Measurements from ENCODE around the gene RGS17.

Gene RGS17

GRCh38 chr6:153086225-153086990 lies 44.7 kb downstream of the RGS17 start:
- no peak for FAIRE-seq
- no peak for DNase-seq (ENCODE audit: low spot score)

DNA sequence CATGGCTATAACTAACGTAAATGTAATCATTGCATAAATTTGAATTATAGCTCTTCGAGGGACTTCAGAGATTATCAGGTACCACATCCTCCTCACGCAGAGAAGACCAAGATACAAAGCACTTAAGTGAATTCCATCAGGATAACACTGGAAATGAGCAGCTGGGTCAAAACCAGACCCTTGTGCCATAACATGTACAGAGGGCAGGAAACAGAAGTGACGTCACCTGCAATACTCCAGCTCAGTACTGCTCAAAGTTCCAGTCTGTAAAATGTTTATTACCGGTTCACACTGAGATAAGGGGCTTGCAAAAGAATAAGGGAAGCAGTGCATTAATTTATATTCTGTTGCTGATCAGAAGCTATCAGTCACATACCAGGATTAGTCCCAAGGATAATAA lies 45.8 kb downstream of the RGS17 start:
- no peak for DNase-seq (ENCODE audit: low spot score)

GRCh38 chr6:153084393-153084792 lies 46.7 kb downstream of the RGS17 start:
- FAIRE-seq (no peak), DNase-seq (ENCODE audit: low spot score) (no peak)

More for the DNA sequence above, 45.8 kb downstream of the RGS17 start:
- no peak for FAIRE-seq

DNA sequence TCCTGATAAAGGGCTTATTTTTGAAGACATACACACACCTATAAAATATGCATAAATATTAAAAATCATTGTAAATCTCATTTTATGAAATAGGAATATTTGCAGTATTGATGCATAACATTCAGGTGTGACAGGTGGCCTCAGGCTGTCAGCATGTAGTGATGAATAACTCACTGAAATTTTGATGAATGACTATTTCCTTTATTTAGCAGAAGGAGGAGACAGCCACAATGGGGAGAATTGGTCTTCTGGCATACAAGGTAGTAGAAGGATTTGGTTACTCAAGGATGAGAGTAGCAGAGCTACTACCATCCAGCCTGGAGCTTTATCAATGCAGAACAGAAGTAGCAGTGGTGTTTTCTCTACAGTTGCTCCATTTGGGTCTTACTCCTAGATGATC lies 47.2 kb downstream of the RGS17 start:
- DNase-seq (ENCODE audit: low spot score) (no peak), FAIRE-seq (no peak)

- no peak for FAIRE-seq
- DNase-seq (ENCODE audit: low spot score) = no peak
Measured at GRCh38 chr6:153081914-153082313, 49.2 kb downstream of the RGS17 start.

- DNase-seq (ENCODE audit: low spot score) (no peak), FAIRE-seq (no peak)
Measured at GRCh38 chr6:153076431-153076830, 54.7 kb downstream of the RGS17 start.

DNA sequence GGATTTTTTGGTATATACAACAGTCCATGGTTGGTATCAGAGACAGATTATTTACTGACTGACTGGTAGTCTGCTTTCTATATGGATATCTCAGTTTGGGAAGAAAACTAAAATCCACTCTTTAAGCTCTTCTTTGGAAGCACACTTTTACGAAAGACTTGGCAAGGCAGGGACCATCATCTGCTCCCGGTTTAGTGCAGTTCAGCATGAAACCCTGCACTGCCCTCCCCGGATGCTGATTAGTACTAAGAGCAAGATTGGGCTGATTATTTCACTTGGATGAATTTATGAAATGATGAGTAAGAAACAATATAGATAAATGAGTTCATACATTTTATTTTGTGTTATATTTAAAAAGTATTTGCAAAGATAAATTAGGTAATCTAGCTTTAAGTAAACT lies 56.3 kb downstream of the RGS17 start:
- FAIRE-seq (no peak), DNase-seq (ENCODE audit: low spot score) (no peak)

DNA sequence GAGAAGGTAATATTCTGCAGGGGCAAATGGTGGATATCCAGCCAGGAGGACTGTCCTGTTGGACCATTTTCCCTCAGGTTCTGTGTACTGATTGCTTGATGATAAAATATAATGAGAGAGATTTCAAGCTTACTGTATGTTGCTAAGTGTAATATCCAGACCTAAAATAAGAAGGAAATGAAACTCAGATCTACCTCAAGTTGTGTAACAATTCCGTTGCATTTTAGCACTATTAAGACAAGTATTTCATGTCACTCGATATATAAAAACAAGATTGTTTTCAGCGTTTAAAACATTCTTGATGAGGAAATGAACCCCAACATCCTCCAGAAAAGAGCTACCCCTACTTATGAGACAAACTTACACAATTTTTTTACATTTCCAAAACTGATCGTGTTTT lies 57.2 kb downstream of the RGS17 start:
- FAIRE-seq (no peak), DNase-seq (ENCODE audit: low spot score) (no peak)

DNA sequence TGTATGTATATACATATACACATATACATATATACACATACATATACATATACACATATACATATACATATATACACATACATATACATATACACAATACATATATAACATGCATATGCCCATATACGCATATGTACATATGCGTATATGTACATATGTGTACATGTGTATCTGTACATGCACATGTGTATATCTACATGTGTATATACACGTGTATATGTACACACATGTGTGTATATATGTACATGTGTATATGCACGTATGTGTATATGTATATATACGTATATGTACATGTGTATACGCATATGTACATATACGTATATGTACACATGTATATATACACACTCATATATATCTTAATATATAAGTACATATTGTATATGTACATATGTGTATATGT lies 60.3 kb downstream of the RGS17 start:
- FAIRE-seq = no peak
- DNase-seq (ENCODE audit: low spot score) = no peak

GRCh38 chr6:153069897-153070296 lies 61.2 kb downstream of the RGS17 start:
- no peak for FAIRE-seq

DNA sequence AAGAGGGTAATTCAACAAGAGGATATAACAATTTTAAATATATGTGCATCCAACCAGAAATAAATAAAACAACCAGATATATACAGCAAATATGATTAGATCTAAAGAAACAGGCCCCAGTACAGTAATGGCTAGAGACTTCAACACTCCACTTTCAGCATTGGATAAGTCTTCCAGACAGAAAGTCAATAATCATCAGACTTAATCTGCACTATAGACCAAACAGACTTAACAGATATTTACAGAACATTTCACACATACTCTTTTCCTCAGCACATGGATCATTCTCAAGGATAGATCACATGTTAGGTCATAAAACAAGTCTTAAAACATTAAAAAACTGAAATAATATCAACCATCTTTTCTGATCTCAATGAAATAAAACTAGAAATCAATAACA lies 65.9 kb downstream of the RGS17 start:
- FAIRE-seq = no peak
- no peak for DNase-seq (ENCODE audit: low spot score)

More at GRCh38 chr6:153069897-153070296, 61.2 kb downstream of the RGS17 start:
- DNase-seq (ENCODE audit: low spot score) = no peak

- no peak for FAIRE-seq
Measured at GRCh38 chr6:153063936-153064335, 67.1 kb downstream of the RGS17 start.

GRCh38 chr6:153062516-153062915 lies 68.6 kb downstream of the RGS17 start:
- FAIRE-seq = no peak
- DNase-seq (ENCODE audit: low spot score) = no peak

More at GRCh38 chr6:153063936-153064335, 67.1 kb downstream of the RGS17 start:
- no peak for DNase-seq (ENCODE audit: low spot score)

GRCh38 chr6:153059757-153060156 lies 71.3 kb downstream of the RGS17 start:
- no peak for DNase-seq (ENCODE audit: low spot score)
- FAIRE-seq = no peak

DNA sequence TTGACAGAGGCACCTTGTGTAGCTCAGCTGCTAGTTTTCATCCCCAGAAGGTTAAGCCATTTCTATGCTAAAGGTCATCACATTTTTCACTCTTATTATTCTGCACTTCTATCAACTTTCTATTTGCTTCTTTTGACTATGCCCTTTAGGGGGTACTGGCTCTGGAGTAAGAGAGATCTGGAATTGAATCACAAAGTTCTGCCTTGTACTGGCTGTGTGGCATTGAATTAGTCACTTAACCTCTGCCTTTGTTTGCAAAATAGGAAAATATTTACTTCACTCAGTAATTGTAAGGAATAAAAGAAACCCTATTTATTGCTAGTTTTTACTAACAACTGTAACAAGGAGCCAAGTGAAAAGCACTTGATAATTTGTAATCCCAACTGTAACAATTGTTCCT lies 71.8 kb downstream of the RGS17 start:
- no peak for FAIRE-seq
- no peak for DNase-seq (ENCODE audit: low spot score)

DNA sequence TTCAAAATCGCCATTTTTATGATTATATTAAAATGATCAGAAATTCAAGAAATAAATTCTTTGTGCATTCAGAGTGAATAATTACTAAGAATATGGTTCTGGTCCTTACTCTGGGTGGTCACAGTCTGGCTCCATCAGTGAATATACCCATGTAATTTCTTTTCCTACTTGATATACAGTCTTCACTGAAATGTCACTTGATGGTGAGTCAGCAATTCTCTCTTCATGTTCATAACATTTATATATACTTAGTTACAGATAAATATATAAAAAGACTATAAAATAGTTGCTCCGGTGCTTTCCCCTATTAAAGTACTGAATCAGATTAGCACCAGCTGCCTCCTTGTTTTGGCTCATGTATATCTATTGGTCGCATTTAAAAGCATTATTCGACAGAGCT lies 72.2 kb downstream of the RGS17 start:
- no peak for FAIRE-seq
- no peak for DNase-seq (ENCODE audit: low spot score)

DNA sequence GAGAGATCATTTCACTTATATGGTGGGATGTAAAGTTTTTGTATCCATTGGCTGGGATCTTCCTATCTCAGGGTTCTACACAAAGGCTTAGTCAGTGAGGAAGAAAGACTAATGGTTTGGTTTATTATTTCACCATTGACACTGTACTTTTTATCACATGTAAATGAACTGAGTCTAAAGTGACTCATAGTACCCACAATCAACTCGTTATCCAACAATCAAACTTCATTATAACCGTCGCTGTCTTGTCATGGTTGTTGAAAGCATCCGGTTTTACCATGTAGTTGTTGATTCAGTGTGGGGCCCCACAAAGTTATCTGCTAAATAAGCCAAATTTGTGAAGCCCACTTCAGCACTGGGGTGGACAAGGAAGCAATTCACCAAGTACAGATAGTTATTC lies 72.8 kb downstream of the RGS17 start:
- DNase-seq (ENCODE audit: low spot score) (no peak), FAIRE-seq (no peak)

DNA sequence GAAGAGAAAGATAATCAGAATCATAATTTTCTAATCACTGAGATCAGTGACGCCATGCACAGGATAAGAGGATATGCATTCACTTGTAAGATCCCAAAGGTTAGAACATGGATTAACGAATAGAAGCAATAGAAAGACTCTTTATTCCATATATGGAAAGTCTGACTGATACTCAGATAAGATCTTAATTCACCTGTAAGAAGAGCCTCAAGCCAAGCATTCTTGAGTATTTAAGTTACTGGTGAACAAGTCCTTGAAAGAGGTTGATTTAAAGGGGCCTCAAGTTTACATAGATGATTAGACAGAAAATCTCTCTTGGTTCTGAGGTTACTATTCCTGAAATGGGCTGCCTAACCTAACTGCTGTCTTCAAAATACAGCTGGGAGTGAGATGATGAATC lies 74.8 kb downstream of the RGS17 start:
- DNase-seq (ENCODE audit: low spot score) = no peak
- no peak for FAIRE-seq

DNA sequence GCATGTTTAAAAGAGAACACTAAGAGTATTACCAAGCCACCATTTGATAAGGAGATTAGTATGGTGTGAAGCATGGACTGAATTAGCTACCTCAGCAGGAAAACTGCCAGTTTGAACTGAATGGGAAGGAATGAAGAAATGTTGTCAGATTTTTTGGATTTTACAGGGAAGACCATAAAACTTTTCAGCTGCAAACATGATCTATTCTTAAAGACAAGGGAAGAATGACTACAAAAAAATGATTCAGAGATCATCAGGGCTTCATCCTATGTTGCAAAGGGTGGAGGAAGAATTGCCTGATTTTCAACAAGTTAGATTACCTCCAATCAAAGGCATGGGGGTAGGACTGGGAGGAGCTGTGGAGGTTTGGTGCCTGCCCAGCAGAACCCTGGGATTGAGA lies 79.3 kb downstream of the RGS17 start:
- DNase-seq (ENCODE audit: low spot score) = no peak
- FAIRE-seq = no peak

GRCh38 chr6:153048631-153049030 lies 82.5 kb downstream of the RGS17 start:
- FAIRE-seq = no peak

DNA sequence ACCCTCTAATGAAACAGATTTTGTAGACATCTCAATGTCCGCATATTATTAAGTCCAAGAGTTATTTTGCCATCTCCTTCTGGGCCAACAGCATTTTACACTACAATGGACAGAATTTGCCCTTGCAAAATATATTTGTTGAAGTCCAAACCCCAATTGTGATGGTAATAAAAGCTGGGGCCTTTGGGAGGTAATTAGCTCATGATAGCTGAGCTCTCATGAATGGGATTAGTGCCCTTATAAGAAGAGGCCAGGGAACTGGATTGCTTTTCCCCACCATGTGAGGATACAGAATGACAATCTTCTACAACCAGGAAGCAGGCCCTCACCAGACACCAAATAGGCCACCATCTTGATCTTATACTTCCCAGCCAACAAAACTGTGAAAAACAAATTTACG lies 83.7 kb downstream of the RGS17 start:
- FAIRE-seq = no peak

More at GRCh38 chr6:153048631-153049030, 82.5 kb downstream of the RGS17 start:
- DNase-seq (ENCODE audit: low spot score) = no peak

DNA sequence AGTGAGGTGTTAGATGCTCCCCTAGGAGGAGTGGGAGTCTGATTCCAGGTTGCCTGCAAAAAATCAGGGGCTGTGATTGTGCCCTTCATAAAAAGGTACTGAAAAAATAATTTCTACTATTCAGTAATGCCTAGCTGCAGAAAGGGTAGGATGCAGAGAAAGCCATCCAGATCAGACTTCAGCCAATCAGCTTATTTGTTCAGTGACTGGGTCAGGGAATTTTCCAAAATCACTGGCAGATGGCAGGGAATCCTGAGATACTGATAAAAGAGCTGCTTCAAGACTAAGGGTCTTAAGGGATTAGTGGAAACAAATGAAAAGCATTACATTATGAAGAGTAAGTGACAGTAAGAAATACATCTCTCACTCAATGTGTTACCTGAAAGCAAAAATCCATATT lies 85.8 kb downstream of the RGS17 start:
- FAIRE-seq (no peak), DNase-seq (ENCODE audit: low spot score) (no peak)

More for the DNA sequence above, 83.7 kb downstream of the RGS17 start:
- DNase-seq (ENCODE audit: low spot score) = no peak

- DNase-seq (ENCODE audit: low spot score) = no peak
- no peak for FAIRE-seq
Measured at GRCh38 chr6:153044295-153044694, 86.8 kb downstream of the RGS17 start.

DNA sequence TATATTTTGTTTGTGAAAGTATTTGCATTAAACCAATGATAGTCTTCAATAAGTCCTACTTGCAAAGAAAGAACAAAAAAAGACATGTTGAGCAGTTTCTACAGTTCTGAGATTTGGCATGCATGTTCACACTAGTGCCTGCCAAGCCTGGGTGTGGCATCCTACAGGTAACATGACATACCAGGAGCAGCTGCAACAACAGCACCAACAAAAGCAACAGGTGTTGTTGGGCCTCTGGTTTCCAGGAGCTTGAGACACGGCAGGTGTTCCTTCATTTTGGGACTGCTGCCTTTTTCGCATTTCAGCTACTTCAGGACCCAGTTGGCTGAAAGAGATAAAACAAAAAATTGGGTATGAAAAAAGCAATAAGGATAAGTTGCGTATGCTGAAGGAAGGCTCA lies 87.4 kb downstream of the RGS17 start:
- no peak for FAIRE-seq
- DNase-seq (ENCODE audit: low spot score) = no peak
